Tibial artery (tissue), 4 donors: ENCODE data around the gene ACSS1.
A peak's percentile ranks its signal among the peaks of the same experiment; 100 is the strongest.

ENCODE experiments used
- DNase-seq, 2 donors: peaks; one replicate each; pipeline ENCODE4 v3.0.0-alpha.2; 2019
- H3K27ac ChIP-seq, 2 donors: fragments of 200-600 bp; sonication (generic) in 1 of 2; 1 replicate in 1 of 2; 2 replicates in 1 of 2; pipeline ENCODE4 v1.5.1; 2018 to 2019; ENCODE audit warnings: mild to moderate bottlenecking in 1 of 2
- H3K27me3 ChIP-seq, 2 donors: fragments of 200-600 bp; sonication (generic) in 1 of 2; one replicate each; pipeline versions ENCODE4 v1.5.1 to v1.6.0; 2016 to 2019
- H3K36me3 ChIP-seq, 3 donors: fragments of 200-600 bp; sonication (generic) in 2 of 3; one replicate each; pipeline ENCODE4 v1.5.1; 2016 to 2019; ENCODE audit warnings: mild to moderate bottlenecking in 2 of 3
- H3K4me1 ChIP-seq, 4 donors: fragments of 200-600 bp; sonication (generic) in 2 of 4; 1 replicate in 3 of 4; 2 replicates in 1 of 4; pipeline ENCODE4 v1.5.1; 2016 to 2019
- H3K4me3 ChIP-seq, 2 donors: fragments of 200-600 bp; sonication (generic) in 1 of 2; 1 replicate in 1 of 2; 2 replicates in 1 of 2; pipeline ENCODE4 v1.5.1; 2018 to 2019; ENCODE audit warnings: mild to moderate bottlenecking in 2 of 2
- H3K9me3 ChIP-seq, 3 donors: fragments of 200-600 bp; sonication (generic) in 1 of 3; one replicate each; pipeline ENCODE4 v1.5.1; 2016 to 2019
- CTCF ChIP-seq, 2 experiments: fragments of 200-600 bp in 1 of 2; fragments of 450-650 bp in 1 of 2; IDR thresholded peaks; one replicate each; pipeline ENCODE4 v1.5.1; 2017 to 2019; ENCODE audit warnings: antibody characterized with exemption in 2 of 2, mild to moderate bottlenecking in 1 of 2, moderate library complexity in 1 of 2
- intact Hi-C: fragments of 100-400 bp; cut with DNase I; formaldehyde crosslinking; loops from one replicate; pipeline ENCODE4 v1.15.0; 2023; ENCODE audit warnings: low total_unique reads

The ACSS1 gene

GRCh38 chr20:24969186-24970029, 88.5 kb downstream of the ACSS1 start:
- H3K4me1 ChIP-seq: no peaks in the 10 kb centered on the region
- DNase-seq: peak in 1 of 2 donors; percentile 42
- H3K4me3 ChIP-seq: no peak overlapping the region
- H3K9me3 ChIP-seq: no peaks in the 10 kb centered on the region
- intact Hi-C loops: no loop called here
- H3K27ac ChIP-seq: no peak overlapping the region
- H3K27me3 ChIP-seq: no peaks in the 10 kb centered on the region
- TF ChIP-seq CTCF (IDR thresholded peaks at IDR 0.05): no peak
- H3K36me3 ChIP-seq: peaks cover 64 to 96% (median 91%) of the 10 kb centered on the region in 3 donors

GRCh38 chr20:24968278-24968800, 89.6 kb downstream of the ACSS1 start:
- Histone ChIP-seq H3K27me3 (no peaks in the 10 kb centered on the region), H3K36me3 (peaks cover 71 to 100% (median 95%) of the 10 kb centered on the region in 3 donors), H3K4me3 (no peak overlapping the region), H3K4me1 (no peaks in the 10 kb centered on the region), H3K27ac (no peak overlapping the region), H3K9me3 (no peaks in the 10 kb centered on the region)
- no peak for TF ChIP-seq CTCF (IDR thresholded peaks at IDR 0.05)
- intact Hi-C loops: no loop called here
- DNase-seq: peak in 1 of 2 donors; percentile 37

- DNase-seq: no peak
- intact Hi-C loops: no loop called here
- no peaks in the 10 kb centered on the region for H3K27me3 ChIP-seq
- H3K9me3 ChIP-seq: no peaks in the 10 kb centered on the region
- no peak overlapping the region for H3K27ac ChIP-seq
- no peak overlapping the region for H3K4me3 ChIP-seq
- no peak for TF ChIP-seq CTCF (IDR thresholded peaks at IDR 0.05)
- peaks cover 69 to 100% (median 95%) of the 10 kb centered on the region in 3 donors for H3K36me3 ChIP-seq
- H3K4me1 ChIP-seq: no peaks in the 10 kb centered on the region
Observed at GRCh38 chr20:24966317-24967012, 91.5 kb downstream of the ACSS1 start.

GRCh38 chr20:24965065-24965919, 92.6 kb downstream of the ACSS1 start:
- Histone ChIP-seq H3K9me3 (no peaks in the 10 kb centered on the region), H3K4me1 (no peaks in the 10 kb centered on the region), H3K36me3 (peaks cover 66 to 100% (median 94%) of the 10 kb centered on the region in 3 donors), H3K4me3 (no peak overlapping the region), H3K27me3 (no peaks in the 10 kb centered on the region), H3K27ac (no peak overlapping the region)
- intact Hi-C loops: no loop called here
- DNase-seq: no peak
- no peak for TF ChIP-seq CTCF (IDR thresholded peaks at IDR 0.05)

- intact Hi-C loops: no loop called here
- H3K36me3 ChIP-seq: peaks cover 58 to 100% (median 94%) of the 10 kb centered on the region in 3 donors
- no peaks in the 10 kb centered on the region for H3K27me3 ChIP-seq
- no peak overlapping the region for H3K27ac ChIP-seq
- no peak for DNase-seq
- H3K4me3 ChIP-seq: no peak overlapping the region
- no peak for TF ChIP-seq CTCF (IDR thresholded peaks at IDR 0.05)
- no peaks in the 10 kb centered on the region for H3K9me3 ChIP-seq
- no peaks in the 10 kb centered on the region for H3K4me1 ChIP-seq
Observed at GRCh38 chr20:24964506-24964840, 93.5 kb downstream of the ACSS1 start.
